ENCODE results near the gene GMEB2.

GMEB2 gene

GRCh38 chr20:63594043-63594561 is 32.8 kb downstream of the GMEB2 start:
- WGBS (ENCODE audit: extremely low coverage, insufficient coverage, insufficient read length) = no CpG with 5 or more reads among the region's 10 CpGs
- H2BK120ac ChIP-seq (ENCODE audit: insufficient read depth, low read length, poor library complexity) = no peak overlapping the region
- no peak for DNase-seq
- no peaks in the 10 kb centered on the region for H3K79me2 ChIP-seq (ENCODE audit: control insufficient read depth, insufficient read depth, low read length, poor library complexity)
- no peak overlapping the region for H4K91ac ChIP-seq (ENCODE audit: low read depth, low read length)
- no peak overlapping the region for H3K14ac ChIP-seq (ENCODE audit: low read length)
- no peak overlapping the region for H2AFZ ChIP-seq (ENCODE audit: insufficient read depth, low read length, poor library complexity)
- no peaks in the 10 kb centered on the region for H3K4me1 ChIP-seq (ENCODE audit: control insufficient read depth in 1 of 2, insufficient read depth in 2 of 2, low read length in 2 of 2)
- H3K9ac ChIP-seq (ENCODE audit: low read length) = no peak overlapping the region
- H2BK5ac ChIP-seq (ENCODE audit: low read depth, low read length, poor library complexity) = no peak overlapping the region
- no peak overlapping the region for H3K4me2 ChIP-seq (ENCODE audit: low read length)
- H3K9me3 ChIP-seq (ENCODE audit: insufficient read depth, low read depth, low read length) = peaks cover 1% of the 10 kb centered on the region
- no peaks in the 10 kb centered on the region for H3K79me1 ChIP-seq (ENCODE audit: low read length)
- H3K36me3 ChIP-seq (ENCODE audit: control insufficient read depth in 1 of 2, insufficient read depth in 2 of 2, low read length in 2 of 2) = peaks cover 66 to 69% of the 10 kb centered on the region in 2 experiments
- no peaks in the 10 kb centered on the region for H3K27me3 ChIP-seq (ENCODE audit: insufficient read depth, low read length)
- no peak overlapping the region for H4K8ac ChIP-seq (ENCODE audit: low read depth, low read length)
- no peak overlapping the region for H2BK12ac ChIP-seq (ENCODE audit: low read length)
- H3K27ac ChIP-seq (ENCODE audit: low read depth, low read length) = no peak overlapping the region
- H2AK5ac ChIP-seq (ENCODE audit: low read length) = no peak overlapping the region
- no peak overlapping the region for H3K18ac ChIP-seq (ENCODE audit: low read length)
- no peak overlapping the region for H3K23ac ChIP-seq (ENCODE audit: low read length)
- no peak overlapping the region for H3K4ac ChIP-seq (ENCODE audit: low read depth, low read length)
- no peak overlapping the region for H3K4me3 ChIP-seq (ENCODE audit: low read depth, low read length)
- H4K12ac ChIP-seq (ENCODE audit: low read depth, low read length) = no peak overlapping the region

- Histone ChIP-seq H3K4ac (ENCODE audit: low read depth, low read length) (no peak overlapping the region), H3K79me2 (ENCODE audit: control insufficient read depth, insufficient read depth, low read length, poor library complexity) (no peaks in the 10 kb centered on the region), H4K91ac (ENCODE audit: low read depth, low read length) (no peak overlapping the region), H2BK12ac (ENCODE audit: low read length) (no peak overlapping the region), H3K18ac (ENCODE audit: low read length) (no peak overlapping the region), H3K4me2 (ENCODE audit: low read length) (no peak overlapping the region), H3K27ac (ENCODE audit: low read depth, low read length) (no peak overlapping the region), H2BK120ac (ENCODE audit: insufficient read depth, low read length, poor library complexity) (no peak overlapping the region), H4K12ac (ENCODE audit: low read depth, low read length) (no peak overlapping the region), H3K9ac (ENCODE audit: low read length) (no peak overlapping the region), H2AFZ (ENCODE audit: insufficient read depth, low read length, poor library complexity) (no peak overlapping the region), H3K27me3 (ENCODE audit: insufficient read depth, low read length) (no peaks in the 10 kb centered on the region), H3K4me1 (ENCODE audit: control insufficient read depth in 1 of 2, insufficient read depth in 2 of 2, low read length in 2 of 2) (no peaks in the 10 kb centered on the region), H3K4me3 (ENCODE audit: low read depth, low read length) (no peak overlapping the region), H3K36me3 (ENCODE audit: control insufficient read depth in 1 of 2, insufficient read depth in 2 of 2, low read length in 2 of 2) (peaks cover 69% of the 10 kb centered on the region in 2 experiments), H4K8ac (ENCODE audit: low read depth, low read length) (no peak overlapping the region), H2AK5ac (ENCODE audit: low read length) (no peak overlapping the region), H3K23ac (ENCODE audit: low read length) (no peak overlapping the region), H2BK5ac (ENCODE audit: low read depth, low read length, poor library complexity) (no peak overlapping the region), H3K79me1 (ENCODE audit: low read length) (no peaks in the 10 kb centered on the region), H3K9me3 (ENCODE audit: insufficient read depth, low read depth, low read length) (no peaks in the 10 kb centered on the region), H3K14ac (ENCODE audit: low read length) (no peak overlapping the region)
- DNase-seq = no peak
- no CpG with 5 or more reads among the region's 13 CpGs for WGBS (ENCODE audit: extremely low coverage, insufficient coverage, insufficient read length)
These were observed 34.2 kb downstream of the GMEB2 start for GRCh38 chr20:63592661-63593060.

- no peak overlapping the region for H2AFZ ChIP-seq (ENCODE audit: insufficient read depth, low read length, poor library complexity)
- H3K14ac ChIP-seq (ENCODE audit: low read length) = no peak overlapping the region
- H3K9ac ChIP-seq (ENCODE audit: low read length) = no peak overlapping the region
- H2BK5ac ChIP-seq (ENCODE audit: low read depth, low read length, poor library complexity) = no peak overlapping the region
- H3K27ac ChIP-seq (ENCODE audit: low read depth, low read length) = no peak overlapping the region
- no peaks in the 10 kb centered on the region for H3K79me1 ChIP-seq (ENCODE audit: low read length)
- no peak overlapping the region for H3K4ac ChIP-seq (ENCODE audit: low read depth, low read length)
- peaks cover 71% of the 10 kb centered on the region in 2 experiments for H3K36me3 ChIP-seq (ENCODE audit: control insufficient read depth in 1 of 2, insufficient read depth in 2 of 2, low read length in 2 of 2)
- H3K4me3 ChIP-seq (ENCODE audit: low read depth, low read length) = no peak overlapping the region
- H2AK5ac ChIP-seq (ENCODE audit: low read length) = no peak overlapping the region
- H3K18ac ChIP-seq (ENCODE audit: low read length) = no peak overlapping the region
- no peak overlapping the region for H4K12ac ChIP-seq (ENCODE audit: low read depth, low read length)
- no peak for DNase-seq
- H4K91ac ChIP-seq (ENCODE audit: low read depth, low read length) = no peak overlapping the region
- no peaks in the 10 kb centered on the region for H3K4me1 ChIP-seq (ENCODE audit: control insufficient read depth in 1 of 2, insufficient read depth in 2 of 2, low read length in 2 of 2)
- no peak overlapping the region for H3K4me2 ChIP-seq (ENCODE audit: low read length)
- H3K79me2 ChIP-seq (ENCODE audit: control insufficient read depth, insufficient read depth, low read length, poor library complexity) = no peaks in the 10 kb centered on the region
- no peak overlapping the region for H4K8ac ChIP-seq (ENCODE audit: low read depth, low read length)
- no peak overlapping the region for H2BK120ac ChIP-seq (ENCODE audit: insufficient read depth, low read length, poor library complexity)
- H2BK12ac ChIP-seq (ENCODE audit: low read length) = no peak overlapping the region
- no peak overlapping the region for H3K23ac ChIP-seq (ENCODE audit: low read length)
- H3K9me3 ChIP-seq (ENCODE audit: insufficient read depth, low read depth, low read length) = no peaks in the 10 kb centered on the region
- H3K27me3 ChIP-seq (ENCODE audit: insufficient read depth, low read length) = no peaks in the 10 kb centered on the region
- WGBS (ENCODE audit: extremely low coverage, insufficient coverage, insufficient read length) = no CpG with 5 or more reads among the region's 28 CpGs
These were observed 35.0 kb downstream of the GMEB2 start for GRCh38 chr20:63591786-63592355.

GRCh38 chr20:63591147-63591533 is 35.8 kb downstream of the GMEB2 start:
- Histone ChIP-seq H2BK5ac (ENCODE audit: low read depth, low read length, poor library complexity) (no peak overlapping the region), H3K4ac (ENCODE audit: low read depth, low read length) (no peak overlapping the region), H2BK12ac (ENCODE audit: low read length) (no peak overlapping the region), H3K9ac (ENCODE audit: low read length) (no peak overlapping the region), H3K79me2 (ENCODE audit: control insufficient read depth, insufficient read depth, low read length, poor library complexity) (no peaks in the 10 kb centered on the region), H3K27me3 (ENCODE audit: insufficient read depth, low read length) (no peaks in the 10 kb centered on the region), H3K36me3 (ENCODE audit: control insufficient read depth in 1 of 2, insufficient read depth in 2 of 2, low read length in 2 of 2) (peaks cover 68 to 70% of the 10 kb centered on the region in 2 experiments), H2BK120ac (ENCODE audit: insufficient read depth, low read length, poor library complexity) (no peak overlapping the region), H3K27ac (ENCODE audit: low read depth, low read length) (no peak overlapping the region), H2AK5ac (ENCODE audit: low read length) (no peak overlapping the region), H2AFZ (ENCODE audit: insufficient read depth, low read length, poor library complexity) (no peak overlapping the region), H4K8ac (ENCODE audit: low read depth, low read length) (no peak overlapping the region), H3K4me3 (ENCODE audit: low read depth, low read length) (no peak overlapping the region), H3K79me1 (ENCODE audit: low read length) (no peaks in the 10 kb centered on the region), H4K91ac (ENCODE audit: low read depth, low read length) (no peak overlapping the region), H3K23ac (ENCODE audit: low read length) (no peak overlapping the region), H4K12ac (ENCODE audit: low read depth, low read length) (no peak overlapping the region), H3K9me3 (ENCODE audit: insufficient read depth, low read depth, low read length) (no peaks in the 10 kb centered on the region), H3K18ac (ENCODE audit: low read length) (no peak overlapping the region), H3K14ac (ENCODE audit: low read length) (no peak overlapping the region), H3K4me1 (ENCODE audit: control insufficient read depth in 1 of 2, insufficient read depth in 2 of 2, low read length in 2 of 2) (no peaks in the 10 kb centered on the region), H3K4me2 (ENCODE audit: low read length) (no peak overlapping the region)
- no CpG with 5 or more reads among the region's 4 CpGs for WGBS (ENCODE audit: extremely low coverage, insufficient coverage, insufficient read length)
- no peak for DNase-seq
